ENCODE data around the gene COG6.

Gene COG6

DNA sequence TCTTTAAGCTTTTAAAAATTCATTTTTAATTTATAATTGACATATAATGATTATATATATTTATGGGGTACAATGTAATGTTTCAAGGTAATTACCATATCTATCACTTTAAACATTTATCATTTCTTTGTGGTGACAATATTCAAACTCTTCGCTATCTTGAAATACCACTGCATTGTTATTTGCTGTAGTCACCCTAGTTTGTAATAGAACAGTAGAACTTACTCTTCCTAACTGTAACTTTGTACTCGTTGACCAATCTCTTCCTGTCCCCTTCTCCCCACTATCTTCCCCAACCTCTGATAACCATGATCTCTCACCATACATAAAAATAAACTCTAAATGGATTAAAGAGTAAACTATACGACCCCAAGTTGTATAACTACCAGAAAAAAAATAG is 20.4 kb downstream of the COG6 start:
- H3K4me3 ChIP-seq = no peak overlapping the region
- no peak overlapping the region for H3K27ac ChIP-seq

DNA sequence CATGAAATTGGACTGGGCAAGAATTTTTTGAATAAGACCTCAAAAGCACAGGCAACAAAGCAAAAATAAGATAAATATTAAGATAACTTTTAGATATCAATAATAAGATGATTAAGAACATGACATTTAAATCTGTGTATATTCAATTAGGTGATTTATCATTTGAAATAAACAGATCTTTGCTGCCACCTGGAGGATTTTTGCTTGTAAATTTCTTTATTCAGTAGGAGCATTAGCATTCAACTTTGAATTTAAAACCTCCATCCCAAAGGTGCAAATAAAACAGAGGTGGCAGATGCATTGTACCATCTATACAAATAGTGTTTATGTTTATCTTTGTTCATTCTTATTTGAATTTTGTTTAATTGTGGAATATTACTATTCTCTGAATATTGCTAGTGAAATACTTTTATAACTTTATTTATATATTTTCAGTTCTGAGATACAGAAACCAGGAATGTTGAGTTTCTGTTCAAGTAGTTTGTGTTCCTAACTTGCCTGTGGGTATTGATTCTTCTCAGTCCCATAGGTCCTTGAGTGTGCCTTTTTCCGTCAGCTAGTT is 20.9 kb downstream of the COG6 start:
- no peak overlapping the region for H3K27ac ChIP-seq
- H3K4me3 ChIP-seq = no peak overlapping the region

DNA sequence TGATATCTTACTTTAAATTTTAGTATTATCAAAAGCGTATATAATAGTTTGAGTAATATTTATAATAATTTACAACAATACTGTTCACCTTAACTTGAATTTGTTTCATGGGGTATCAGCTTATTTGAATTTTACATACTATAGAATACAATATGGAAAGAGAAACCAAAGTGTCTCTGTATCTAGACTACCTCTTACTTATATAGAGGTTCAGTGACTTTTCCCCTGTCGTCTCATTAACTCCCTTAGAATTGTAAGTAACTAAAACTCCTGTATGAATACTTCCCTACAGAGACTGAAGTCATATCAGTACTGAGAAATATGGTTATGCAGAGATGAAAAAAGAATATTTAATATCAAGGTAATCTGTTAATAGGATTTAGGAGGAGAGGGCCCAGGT is 26.8 kb downstream of the COG6 start:
- H3K27ac ChIP-seq = no peak overlapping the region
- no peak overlapping the region for H3K4me3 ChIP-seq

DNA sequence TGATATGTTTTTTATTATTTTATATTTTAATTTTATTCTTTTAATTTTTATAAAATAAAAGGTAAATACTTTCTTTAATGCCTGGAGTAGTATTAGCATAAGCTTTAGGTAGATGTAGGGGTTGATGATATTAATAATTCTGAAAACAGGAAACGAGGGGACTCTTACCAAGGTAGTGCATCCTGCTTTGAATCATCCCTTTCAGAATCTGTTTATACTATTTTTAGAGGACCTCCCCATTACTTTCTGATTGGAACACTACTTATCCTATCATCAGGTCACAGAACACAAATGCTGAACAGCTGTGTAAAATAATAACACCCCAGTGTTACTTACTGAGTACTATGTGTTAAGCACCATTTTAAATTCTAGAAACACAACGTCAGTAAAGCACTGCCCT is 27.3 kb downstream of the COG6 start:
- H3K27ac ChIP-seq = no peak overlapping the region
- no peak overlapping the region for H3K4me3 ChIP-seq

DNA sequence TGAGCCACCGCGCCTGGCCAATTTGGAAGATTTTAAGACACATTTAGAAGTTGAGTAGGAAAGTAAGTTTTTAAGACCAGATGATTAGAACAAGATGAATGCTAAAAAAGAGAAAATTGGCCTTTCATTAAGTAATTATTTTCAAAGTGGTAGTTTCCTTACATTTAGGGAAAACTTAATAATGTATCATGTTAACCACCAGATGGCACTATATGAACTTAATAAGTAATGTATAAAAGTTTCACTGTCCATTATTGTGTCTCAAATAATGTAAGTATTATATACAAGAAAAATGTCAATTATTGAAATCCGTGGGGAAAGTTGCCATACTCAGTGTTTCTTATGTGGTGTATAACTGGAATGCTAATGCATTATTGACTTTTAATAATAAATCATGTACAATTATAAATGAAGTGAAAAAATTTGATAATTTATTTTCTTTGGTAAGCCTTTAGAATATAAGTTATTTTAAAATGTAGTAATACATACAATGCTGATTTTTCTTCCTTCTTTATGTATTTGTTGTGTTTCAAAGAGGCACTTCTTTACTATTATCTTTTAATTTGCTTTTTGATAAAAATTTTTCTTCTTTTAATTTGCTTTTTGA is 29.2 kb downstream of the COG6 start:
- Histone ChIP-seq H3K27ac (no peak overlapping the region), H3K4me3 (no peak overlapping the region)

DNA sequence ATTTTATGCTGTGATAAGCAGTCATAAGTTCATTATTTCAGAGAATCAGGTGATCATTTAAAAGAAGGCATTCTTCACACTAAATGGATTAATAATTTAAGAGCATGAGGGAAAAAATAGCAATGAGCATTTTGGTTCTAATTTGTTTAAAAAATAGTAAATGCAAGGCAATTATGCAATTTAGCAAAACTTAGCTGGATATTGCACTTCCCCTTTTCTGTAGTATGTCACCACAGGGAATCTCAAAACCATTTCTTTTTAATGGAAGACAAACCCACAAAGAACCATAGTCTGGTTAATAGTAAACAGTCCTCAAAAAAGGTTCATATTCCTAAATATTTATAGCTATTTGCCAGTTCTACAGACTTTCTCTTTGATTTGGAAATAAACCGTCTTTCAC is 30.2 kb downstream of the COG6 start:
- Histone ChIP-seq H3K4me3 (no peak overlapping the region), H3K27ac (no peak overlapping the region)

DNA sequence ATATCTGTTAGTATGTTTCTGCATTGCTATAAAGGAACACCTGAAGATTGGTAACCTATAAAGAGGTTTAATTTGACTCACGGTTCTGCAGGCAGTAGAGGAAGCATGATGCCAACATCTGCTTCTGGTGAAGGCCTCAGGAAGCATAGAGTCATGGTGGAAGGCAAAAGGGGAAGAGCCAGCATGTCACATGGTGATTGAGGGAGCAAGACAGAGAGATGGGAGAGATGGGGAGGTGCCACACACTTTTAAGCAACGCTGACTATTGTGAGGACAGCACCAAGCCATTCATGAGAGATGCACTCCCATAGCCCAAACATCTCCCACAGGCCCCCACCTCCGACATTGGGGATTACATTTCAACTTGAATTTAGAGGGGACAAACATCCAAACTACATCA is 32.8 kb downstream of the COG6 start:
- H3K4me3 ChIP-seq = no peak overlapping the region
- H3K27ac ChIP-seq = peak overlapping the region in 1 of 21 experiments; percentile 33

DNA sequence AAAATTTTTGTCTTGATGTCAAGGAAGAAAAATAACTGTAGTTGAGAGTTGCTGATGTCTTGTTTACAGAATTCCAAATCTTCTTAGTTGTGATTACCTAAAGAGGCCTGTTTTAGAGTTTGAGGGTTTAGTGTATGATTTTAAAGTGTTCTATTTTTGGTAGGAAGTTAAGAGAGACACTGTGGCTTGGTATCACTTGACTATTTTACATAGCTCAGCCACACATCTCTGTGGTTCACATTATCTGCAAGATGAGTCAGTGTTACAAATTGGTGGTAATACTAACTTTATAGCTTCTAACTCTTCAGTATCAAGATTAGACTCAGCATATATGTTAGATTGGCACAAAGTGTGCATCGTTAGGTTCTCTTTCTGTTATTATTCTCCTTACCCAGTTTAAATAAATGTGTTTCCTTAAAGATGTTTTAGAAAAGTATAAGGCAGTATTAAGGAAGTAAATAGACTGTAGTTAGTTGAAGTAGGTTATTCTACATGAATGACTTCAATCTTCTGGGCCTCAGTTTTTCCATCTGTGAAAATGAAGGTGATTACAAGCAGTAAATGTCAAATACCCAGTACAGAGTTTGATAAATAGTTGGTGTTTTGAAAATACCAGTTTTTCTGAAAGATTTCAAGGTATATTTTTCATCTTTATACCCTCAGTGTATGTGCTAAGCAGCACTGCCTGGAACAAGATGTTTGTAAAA is 33.4 kb downstream of the COG6 start:
- Histone ChIP-seq H3K4me3 (no peak overlapping the region), H3K27ac (peak overlapping the region in 2 of 21 experiments; percentile 33)

DNA sequence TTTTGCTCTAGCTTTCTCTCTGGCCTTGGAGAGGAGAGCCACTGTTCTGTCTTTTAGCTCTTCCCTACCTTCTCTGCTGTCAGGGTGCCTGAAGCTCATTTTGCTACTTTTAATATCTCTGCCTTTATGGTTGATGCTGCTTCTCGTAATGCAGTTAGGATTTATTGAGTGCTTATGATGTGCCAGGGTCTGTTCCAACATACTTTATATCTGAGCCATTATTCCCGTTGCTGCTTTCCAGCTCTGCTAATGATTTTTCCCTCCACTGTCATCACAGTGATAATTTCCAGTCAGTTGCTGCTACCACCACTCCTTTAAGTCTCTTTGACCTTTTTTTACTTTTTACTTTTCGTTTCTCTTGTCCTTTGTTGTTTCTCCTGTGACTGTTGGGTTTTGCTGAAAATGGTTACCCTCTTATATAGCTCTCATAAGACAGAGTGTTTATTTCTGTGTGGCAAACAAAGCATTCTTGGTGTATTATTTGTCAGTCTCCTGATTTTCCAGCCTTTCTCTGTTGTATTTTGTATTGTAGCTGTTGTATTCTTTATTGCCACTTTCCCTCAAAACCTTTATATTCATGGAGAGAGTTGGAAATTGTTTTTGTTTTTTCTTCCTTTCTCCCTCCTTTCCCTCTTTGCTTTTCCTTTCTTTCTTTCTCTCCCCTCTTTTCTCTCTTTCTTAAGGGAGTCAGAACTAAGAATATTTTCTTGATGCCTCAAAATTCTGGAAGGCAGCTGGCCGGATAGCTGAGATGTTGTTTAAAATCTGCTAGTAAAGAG is 37.4 kb downstream of the COG6 start:
- H3K4me3 ChIP-seq = no peak overlapping the region
- H3K27ac ChIP-seq = peak overlapping the region in 3 of 21 experiments; percentile 14 to 35 (median 18)

DNA sequence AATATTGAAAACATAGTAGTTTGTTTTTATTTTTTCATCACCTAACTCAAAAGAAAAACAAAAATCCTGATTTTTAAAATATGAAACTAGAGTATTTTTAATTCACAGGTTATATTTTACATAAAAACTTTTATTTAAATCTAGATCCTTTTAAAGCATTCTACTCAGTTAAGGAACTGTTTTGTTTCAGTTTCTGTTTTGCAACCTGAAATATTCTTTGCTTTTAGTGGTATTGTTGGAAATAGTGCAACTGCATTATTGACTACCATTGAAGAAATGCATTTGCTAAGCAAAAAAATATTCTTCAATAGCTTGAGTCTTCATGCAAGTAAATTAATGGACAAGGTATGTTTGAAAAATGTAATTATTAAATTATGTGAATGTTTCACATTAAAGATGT is 43.8 kb downstream of the COG6 start:
- Histone ChIP-seq H3K27ac (no peak overlapping the region), H3K4me3 (no peak overlapping the region)

DNA sequence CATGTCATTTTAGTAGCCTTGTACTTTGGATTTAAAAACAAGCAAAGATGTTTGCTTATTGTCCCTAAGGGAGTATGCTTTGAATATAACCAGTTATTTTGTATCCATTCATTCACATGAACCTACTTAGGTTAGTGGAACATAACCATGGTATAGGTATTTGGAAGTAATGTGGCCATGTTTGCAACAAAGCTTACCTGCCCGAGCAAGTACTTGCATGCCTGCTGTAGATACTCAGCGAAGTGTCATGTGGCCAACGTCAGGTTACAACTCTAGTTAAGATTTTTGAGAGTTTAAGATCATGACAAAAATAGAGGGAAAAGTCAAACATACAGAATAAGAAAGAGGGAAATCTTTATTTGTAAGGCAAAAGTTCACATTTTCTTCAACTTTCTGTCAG is 57.2 kb downstream of the COG6 start:
- Histone ChIP-seq H3K27ac (no peak overlapping the region), H3K4me3 (no peak overlapping the region)

DNA sequence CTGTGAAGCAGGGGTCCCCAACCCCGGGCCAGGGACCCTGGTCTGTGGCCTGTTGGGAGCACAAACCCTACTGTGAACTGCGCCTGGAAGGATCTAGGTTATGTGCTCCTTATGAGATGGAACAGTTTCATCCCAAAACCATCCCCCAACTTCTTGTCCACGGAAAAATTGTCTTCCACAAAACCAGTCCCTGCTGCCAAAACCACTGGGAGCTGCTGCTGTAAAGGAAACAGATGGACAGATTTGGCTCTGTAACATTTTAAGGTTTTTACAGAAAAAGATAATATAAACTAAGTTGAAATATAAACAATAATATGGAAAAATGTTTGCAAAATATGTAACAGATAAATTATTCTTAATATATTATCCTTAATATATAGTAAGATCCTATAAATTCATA is 73.7 kb downstream of the COG6 start:
- Histone ChIP-seq H3K27ac (no peak overlapping the region), H3K4me3 (no peak overlapping the region)

DNA sequence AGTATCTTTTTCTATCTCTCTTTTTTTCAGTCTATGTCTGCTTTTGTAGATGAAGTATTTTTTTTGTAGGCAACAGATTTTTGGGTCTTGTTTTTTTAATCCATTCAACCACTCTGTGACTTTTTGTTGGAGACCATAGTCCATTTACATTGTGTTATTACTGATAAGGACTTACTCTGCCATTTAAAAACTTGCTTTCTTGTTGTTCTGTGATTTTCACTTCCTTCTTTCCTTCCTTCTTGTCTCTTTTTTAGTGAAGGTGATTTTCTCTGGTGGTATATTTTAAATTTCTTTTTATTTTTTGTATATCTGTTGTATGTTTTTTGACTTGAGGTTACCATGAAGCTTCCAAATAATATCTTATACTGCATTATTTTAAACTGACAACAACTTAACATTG is 79.5 kb downstream of the COG6 start:
- Histone ChIP-seq H3K4me3 (no peak overlapping the region), H3K27ac (no peak overlapping the region)

DNA sequence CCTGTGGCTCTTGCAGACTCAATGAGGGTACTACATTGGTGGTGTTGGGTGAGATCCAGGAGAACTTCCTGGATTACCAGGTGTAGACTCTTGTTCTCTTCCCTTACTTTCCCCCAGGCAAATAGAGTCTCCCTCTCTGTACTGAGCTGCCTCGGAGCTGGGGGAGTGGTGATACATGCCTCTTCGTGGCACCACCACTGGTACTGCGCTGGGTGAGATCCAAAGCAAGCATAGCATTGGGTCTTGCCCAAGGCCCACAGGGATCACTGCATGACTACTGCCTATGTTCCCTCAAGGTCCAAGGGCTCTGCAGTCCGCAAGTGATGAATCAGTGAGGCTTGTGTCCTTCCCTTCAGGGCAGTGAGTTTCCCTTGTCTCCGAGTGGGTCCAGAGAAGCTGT is 81.6 kb downstream of the COG6 start:
- Histone ChIP-seq H3K4me3 (no peak overlapping the region), H3K27ac (no peak overlapping the region)

DNA sequence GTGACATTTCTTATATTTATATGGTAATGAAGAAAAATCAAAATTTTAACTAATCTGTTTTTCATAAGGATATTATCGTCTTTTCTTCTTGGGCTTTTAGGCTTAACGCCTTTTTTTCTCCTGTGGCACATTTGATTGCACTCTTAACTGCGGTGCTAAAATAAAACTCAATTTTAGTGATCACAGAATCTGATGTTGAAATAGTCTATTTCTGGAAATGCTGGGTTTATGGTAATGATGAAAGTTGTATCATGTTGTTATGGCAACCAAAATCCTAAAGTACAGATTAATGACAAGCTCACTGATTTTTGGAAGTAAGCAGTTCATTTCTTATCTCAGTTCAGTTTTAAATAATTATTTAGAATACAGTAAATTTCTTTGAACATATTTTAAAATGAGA is 85.3 kb downstream of the COG6 start:
- no peak overlapping the region for H3K4me3 ChIP-seq
- H3K27ac ChIP-seq = no peak overlapping the region

DNA sequence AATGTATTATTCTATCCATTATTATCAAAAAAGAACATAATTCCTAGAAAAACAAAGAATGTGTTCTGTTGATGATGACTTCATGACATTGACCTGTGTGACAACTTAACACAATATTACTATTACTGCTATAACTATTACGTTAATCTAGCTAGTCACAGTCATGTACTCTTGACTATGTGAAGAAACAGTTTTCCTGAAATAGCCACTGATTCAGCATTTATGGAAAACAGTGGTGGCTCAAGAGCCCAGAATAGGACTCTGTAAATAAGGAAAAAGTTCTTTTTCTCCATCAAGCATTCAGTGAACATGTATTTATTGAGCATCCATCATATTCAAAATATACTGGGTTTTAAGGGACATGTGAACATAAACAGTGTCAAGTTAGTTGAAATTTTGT is 93.5 kb downstream of the COG6 start:
- no peak overlapping the region for H3K27ac ChIP-seq
- no peak overlapping the region for H3K4me3 ChIP-seq

DNA sequence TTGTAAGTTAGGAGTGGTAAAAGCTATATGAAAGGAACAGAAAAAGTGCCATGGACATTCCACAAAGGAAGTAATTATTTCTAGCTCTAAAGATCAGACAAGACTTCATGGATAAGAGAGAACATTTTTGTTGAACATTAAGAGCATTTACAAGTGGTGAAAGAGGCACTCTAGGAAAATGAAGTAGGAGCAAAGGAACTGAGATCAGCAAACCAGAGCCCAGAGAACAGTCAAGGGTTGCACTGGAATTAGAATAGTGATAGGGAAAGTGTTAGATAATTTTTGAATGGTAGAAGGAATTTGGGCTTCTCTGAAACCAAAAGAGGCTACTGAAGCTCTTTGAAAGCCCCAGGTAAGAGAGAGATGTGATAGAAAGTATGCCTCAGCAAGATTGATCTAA is 94.1 kb downstream of the COG6 start:
- Histone ChIP-seq H3K27ac (no peak overlapping the region), H3K4me3 (no peak overlapping the region)

DNA sequence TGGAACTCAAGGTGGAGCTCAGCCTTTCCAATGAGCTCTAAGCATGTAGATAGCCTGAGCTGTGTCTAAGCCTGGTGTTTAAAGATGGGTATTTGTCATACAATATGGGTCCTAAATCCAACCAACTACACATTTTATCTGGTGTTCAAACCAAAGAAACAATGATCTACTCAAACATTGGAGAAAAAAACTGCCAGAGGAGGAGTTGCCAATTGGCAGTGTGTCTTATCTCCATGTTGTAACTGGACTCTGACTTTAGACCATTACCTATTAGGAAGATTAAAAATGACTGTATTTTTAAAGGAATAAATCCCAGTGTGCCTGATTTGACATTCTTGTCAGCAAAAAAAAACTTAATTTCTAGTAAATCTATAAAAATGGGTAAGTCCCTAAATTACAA is 96.3 kb downstream of the COG6 start:
- Histone ChIP-seq H3K4me3 (no peak overlapping the region), H3K27ac (no peak overlapping the region)

DNA sequence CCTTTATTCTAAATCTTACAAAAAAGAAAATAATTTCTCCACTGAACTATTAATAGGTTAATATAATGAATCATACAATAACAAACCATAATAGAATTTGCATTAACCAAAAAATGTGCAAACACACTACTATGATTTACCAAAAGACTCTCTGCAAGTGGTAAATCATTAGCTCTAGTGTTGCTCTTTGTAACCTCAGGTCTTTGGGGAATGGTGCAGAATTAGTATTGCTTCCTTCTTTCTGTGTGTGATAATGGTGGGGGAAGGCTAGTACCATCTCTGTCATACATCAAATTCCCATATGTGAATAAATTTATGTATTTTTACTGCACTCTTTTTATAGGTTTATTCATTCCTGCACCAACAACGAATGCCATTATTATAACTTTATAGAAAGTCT is 105.1 kb downstream of the COG6 start:
- Histone ChIP-seq H3K4me3 (no peak overlapping the region), H3K27ac (no peak overlapping the region)

DNA sequence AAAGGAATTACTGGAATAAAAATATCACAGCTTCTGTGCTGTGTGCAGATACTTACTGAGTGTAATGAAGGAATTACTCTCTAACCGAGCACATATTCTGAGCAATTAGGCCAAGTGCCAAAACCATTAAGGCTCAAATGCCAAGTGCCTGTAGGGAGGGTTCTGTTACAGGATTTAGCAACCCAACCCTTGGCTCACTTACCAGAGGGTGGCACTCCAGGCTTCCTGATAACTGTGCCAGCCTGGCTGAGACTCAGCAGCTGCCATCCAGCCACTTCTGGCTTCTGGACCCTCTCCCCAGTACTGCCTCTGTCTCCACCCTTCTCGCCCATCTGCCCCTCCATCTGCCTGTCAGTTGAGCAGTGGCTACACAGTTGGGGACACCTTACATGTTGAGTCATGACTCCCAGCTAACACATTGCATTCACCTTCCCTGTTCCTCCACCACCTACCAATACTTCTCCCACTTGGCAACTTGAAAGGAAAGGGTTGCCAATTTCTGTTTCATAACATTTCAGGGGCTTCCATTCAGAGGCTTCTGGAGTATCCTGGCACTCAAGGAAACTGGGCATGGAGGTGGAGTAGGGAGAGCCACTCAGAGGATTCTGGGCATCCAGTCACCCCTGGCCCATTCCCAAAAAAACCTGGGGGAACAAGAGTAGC is 110.5 kb downstream of the COG6 start:
- H3K27ac ChIP-seq = peak overlapping the region in 6 of 21 experiments; percentile 4 to 68 (median 46)
- H3K4me3 ChIP-seq = no peak overlapping the region
